Calu3 (cell line): ENCODE results near the gene KCNAB1. TPM values are rescaled to one million over a fixed set of nuclear protein-coding genes. Genes with fewer than 3 reads are reported as not detected.

ENCODE experiments used
- BruUV-seq: library from RNA; stranded (reverse); fragments of 400-500 nt; replicated peaks from 2 replicates; lab custom pipeline; 2021; lab: Mats Ljungman, UMichigan
- CTCF ChIA-PET: fragments of 300-600 bp; sonication (Branson Sonifier 250); formaldehyde crosslinking; loops from one replicate; lab custom pipeline; 2022; ENCODE audit warnings: antibody characterized with exemption; lab: Charles Lee
- DNase-seq: peaks from one replicate; pipeline ENCODE4 v3.0.0; 2022
- H3K27ac Mint-ChIP-seq: one replicate; pipeline ENCODE4 v1.8.0; 2022; ENCODE audit warnings: mixed read lengths; ENCODE audit not compliant: unreplicated experiment
- H3K27me3 Mint-ChIP-seq: one replicate; pipeline ENCODE4 v1.8.0; 2022; ENCODE audit warnings: mixed read lengths; ENCODE audit not compliant: unreplicated experiment
- H3K36me3 Mint-ChIP-seq: one replicate; pipeline ENCODE4 v1.8.0; 2022; ENCODE audit warnings: mild to moderate bottlenecking, moderate library complexity, mixed read lengths; ENCODE audit not compliant: insufficient read depth, unreplicated experiment
- H3K4me1 Mint-ChIP-seq: one replicate; pipeline ENCODE4 v1.8.0; 2022; ENCODE audit warnings: mild to moderate bottlenecking, low read depth, mixed read lengths; ENCODE audit not compliant: unreplicated experiment
- H3K4me3 Mint-ChIP-seq: one replicate; pipeline ENCODE4 v1.8.0; 2022; ENCODE audit warnings: mild to moderate bottlenecking, low read depth, moderate library complexity, mixed read lengths; ENCODE audit not compliant: unreplicated experiment
- H3K9me3 Mint-ChIP-seq: one replicate; pipeline ENCODE4 v1.8.0; 2022; ENCODE audit warnings: low read depth, mixed read lengths; ENCODE audit not compliant: unreplicated experiment
- intact Hi-C: fragments of 100-400 bp; cut with micrococcal nuclease; formaldehyde crosslinking; loops from one replicate; pipeline ENCODE4 v1.10.0; 2022; ENCODE audit not compliant: unreplicated experiment
- total RNA-seq: library from RNA; stranded (reverse); gene quantifications from 2 replicates; pipeline ENCODE4 v1.2.3, GENCODE V29; 2022
- TF ChIP-seq, protein P1 (sequence below): fragments of 200-600 bp; IDR thresholded peaks from one replicate; pipeline ENCODE4 v1.8.0; 2022; ENCODE audit warnings: antibody characterized with exemption; ENCODE audit not compliant: unreplicated experiment

The KCNAB1 gene
- total RNA-seq, 1 experiment from 2014 or later = 1.6 TPM

DNA sequence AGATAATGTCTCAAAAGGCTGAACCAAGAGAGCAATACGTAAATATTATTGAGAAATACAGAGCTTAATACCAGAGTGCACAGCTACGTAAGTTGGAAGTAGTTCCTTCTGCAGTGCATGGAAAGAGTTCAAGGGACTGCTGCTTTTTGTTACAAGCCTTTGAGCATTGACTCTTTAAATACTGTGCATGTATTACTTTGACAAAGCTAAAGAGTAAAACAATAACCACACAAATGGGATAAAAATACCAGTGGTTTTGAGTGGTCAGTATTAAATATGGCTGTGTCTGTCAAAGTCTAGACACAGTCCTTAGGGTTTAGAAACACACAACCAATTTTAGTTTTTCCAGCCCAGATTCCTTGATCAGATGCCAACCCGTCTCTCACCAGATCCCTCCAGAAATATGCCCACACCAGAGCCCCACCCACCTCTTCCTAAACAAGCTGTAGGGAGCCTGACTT is 372.5 kb downstream of the KCNAB1 start:
- Mint-ChIP-seq H3K4me1 (no peaks in the 10 kb centered on the region), H3K36me3 (no peaks in the 10 kb centered on the region), H3K4me3 (no peak overlapping the region), H3K9me3 (peaks cover 3% of the 10 kb centered on the region), H3K27ac (no peak overlapping the region), H3K27me3 (peaks cover 12% of the 10 kb centered on the region)
- BruUV-seq = no TSS peak
- no peak for DNase-seq
- TF ChIP-seq, protein P1, sequence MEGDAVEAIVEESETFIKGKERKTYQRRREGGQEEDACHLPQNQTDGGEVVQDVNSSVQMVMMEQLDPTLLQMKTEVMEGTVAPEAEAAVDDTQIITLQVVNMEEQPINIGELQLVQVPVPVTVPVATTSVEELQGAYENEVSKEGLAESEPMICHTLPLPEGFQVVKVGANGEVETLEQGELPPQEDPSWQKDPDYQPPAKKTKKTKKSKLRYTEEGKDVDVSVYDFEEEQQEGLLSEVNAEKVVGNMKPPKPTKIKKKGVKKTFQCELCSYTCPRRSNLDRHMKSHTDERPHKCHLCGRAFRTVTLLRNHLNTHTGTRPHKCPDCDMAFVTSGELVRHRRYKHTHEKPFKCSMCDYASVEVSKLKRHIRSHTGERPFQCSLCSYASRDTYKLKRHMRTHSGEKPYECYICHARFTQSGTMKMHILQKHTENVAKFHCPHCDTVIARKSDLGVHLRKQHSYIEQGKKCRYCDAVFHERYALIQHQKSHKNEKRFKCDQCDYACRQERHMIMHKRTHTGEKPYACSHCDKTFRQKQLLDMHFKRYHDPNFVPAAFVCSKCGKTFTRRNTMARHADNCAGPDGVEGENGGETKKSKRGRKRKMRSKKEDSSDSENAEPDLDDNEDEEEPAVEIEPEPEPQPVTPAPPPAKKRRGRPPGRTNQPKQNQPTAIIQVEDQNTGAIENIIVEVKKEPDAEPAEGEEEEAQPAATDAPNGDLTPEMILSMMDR = no peak
- intact Hi-C loops = no loop called here
- CTCF ChIA-PET = interaction anchor here (0.5 to 0.8 kb wide), 2 partner anchors 9 to 348 kb away, joined by 3 read pairs; no protein-coding TSS in a partner anchor

DNA sequence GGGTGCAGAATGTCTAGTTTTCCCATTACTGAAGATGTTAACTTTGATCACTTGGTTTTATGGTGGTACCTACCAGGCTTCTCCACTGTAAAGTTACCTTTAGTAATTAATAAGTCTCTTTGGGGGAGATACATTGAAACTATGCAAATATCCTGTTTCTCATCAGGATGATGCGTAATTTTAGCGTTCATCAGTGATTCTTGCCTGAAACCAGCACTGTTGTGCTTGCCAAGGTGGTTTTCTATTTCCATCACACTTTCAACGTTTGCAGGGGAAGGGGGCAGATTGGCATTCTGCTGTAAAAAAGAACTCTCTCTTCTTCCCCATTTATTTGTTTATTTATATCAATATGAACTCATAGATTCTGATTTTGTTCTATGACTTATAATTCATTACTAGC is 373.5 kb downstream of the KCNAB1 start:
- Mint-ChIP-seq H3K27ac (no peak overlapping the region), H3K4me3 (no peak overlapping the region), H3K9me3 (peaks cover 7% of the 10 kb centered on the region), H3K4me1 (no peaks in the 10 kb centered on the region), H3K27me3 (peaks cover 12% of the 10 kb centered on the region), H3K36me3 (no peaks in the 10 kb centered on the region)
- CTCF ChIA-PET = no interaction called here
- TF ChIP-seq, protein P1 = no peak
- intact Hi-C loops = no loop called here
- DNase-seq = no peak
- BruUV-seq = no TSS peak

DNA sequence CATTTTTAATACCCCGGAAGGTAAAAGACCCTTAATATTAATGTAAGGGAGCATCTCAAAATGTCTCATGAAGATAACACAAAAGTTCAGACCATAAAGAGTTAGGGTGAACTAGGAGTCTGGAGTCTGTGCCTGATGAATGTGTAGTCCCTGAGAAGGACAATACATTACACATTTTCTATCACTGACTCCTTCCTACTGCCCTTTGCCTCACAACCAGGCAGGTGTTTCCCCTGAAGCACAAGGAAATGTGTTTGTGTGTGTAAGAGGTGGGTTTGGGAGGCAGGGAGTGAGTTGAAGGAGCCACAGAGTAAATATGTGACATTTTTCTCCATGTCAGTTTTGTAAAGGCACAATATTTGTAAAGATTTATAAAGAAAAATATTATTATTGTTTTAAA is 375.4 kb downstream of the KCNAB1 start:
- no peak overlapping the region for H3K4me3 Mint-ChIP-seq
- CTCF ChIA-PET = no interaction called here
- intact Hi-C loops = no loop called here
- TF ChIP-seq, protein P1 = no peak
- BruUV-seq = no TSS peak
- no peak for DNase-seq
- no peaks in the 10 kb centered on the region for H3K36me3 Mint-ChIP-seq
- H3K27ac Mint-ChIP-seq = no peak overlapping the region
- peaks cover 12% of the 10 kb centered on the region for H3K27me3 Mint-ChIP-seq
- peaks cover 7% of the 10 kb centered on the region for H3K9me3 Mint-ChIP-seq
- H3K4me1 Mint-ChIP-seq = no peaks in the 10 kb centered on the region

DNA sequence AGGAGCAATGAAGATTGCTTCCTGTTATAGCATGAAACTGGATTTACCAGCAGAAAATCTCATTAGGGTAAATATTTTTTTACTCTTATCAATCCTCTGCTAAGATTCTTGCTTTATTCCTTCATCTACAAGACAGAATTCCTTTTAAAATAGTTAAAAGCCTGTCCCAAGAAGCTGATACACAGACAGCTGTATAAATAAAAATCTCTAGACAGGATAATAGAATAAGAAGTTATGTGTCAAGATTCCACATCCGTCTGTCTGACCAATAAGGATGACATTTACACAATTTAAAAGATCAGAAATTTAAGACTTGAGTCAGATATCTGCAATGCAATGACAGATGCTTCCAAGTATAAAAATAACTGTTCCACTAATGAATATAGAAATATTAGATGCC is 376.9 kb downstream of the KCNAB1 start:
- BruUV-seq = no TSS peak
- CTCF ChIA-PET = interaction anchor here (0.6 kb wide), 1 partner anchor 436 kb away, joined by 4 read pairs; no protein-coding TSS in a partner anchor
- intact Hi-C loops = no loop called here
- no peak for DNase-seq
- no peaks in the 10 kb centered on the region for H3K36me3 Mint-ChIP-seq
- H3K27me3 Mint-ChIP-seq = peaks cover 12% of the 10 kb centered on the region
- peaks cover 7% of the 10 kb centered on the region for H3K9me3 Mint-ChIP-seq
- H3K4me3 Mint-ChIP-seq = no peak overlapping the region
- TF ChIP-seq, protein P1 = no peak
- no peaks in the 10 kb centered on the region for H3K4me1 Mint-ChIP-seq
- no peak overlapping the region for H3K27ac Mint-ChIP-seq
